ENCODE data around the gene EPDR1. TPM values are rescaled to one million over a fixed set of nuclear protein-coding genes. Genes with fewer than 3 reads are reported as not detected.
"Not testable (repeated sequence)": the region's sequence is repeated elsewhere in the genome, so short reads cannot be mapped to it uniquely, and the experiment has no call there.

EPDR1 gene
- total RNA-seq, 1 experiment from 2014 or later: 0.34 TPM

GRCh38 chr7:37942934-37943610, 22.6 kb downstream of the EPDR1 start:
- H3K9ac ChIP-seq (ENCODE audit: low read length): no peak overlapping the region

GRCh38 chr7:37943905-37944736, 23.7 kb downstream of the EPDR1 start:
- Histone ChIP-seq H3K36me3 (ENCODE audit: insufficient read depth, low read length) (no peaks in the 10 kb centered on the region), H3K4me2 (ENCODE audit: low read depth, low read length, poor library complexity, severe bottlenecking) (no peak overlapping the region), H3K9me3 (ENCODE audit: low read length) (no peaks in the 10 kb centered on the region), H3K4me1 (ENCODE audit: low read length) (no peaks in the 10 kb centered on the region), H3K9ac (ENCODE audit: low read length) (no peak overlapping the region), H3K27ac (ENCODE audit: low read length) (no peak overlapping the region), H3K79me2 (ENCODE audit: low read length) (no peaks in the 10 kb centered on the region), H3K4me3 (ENCODE audit: low read length) (no peak overlapping the region), H2AFZ (ENCODE audit: low read length) (no peak overlapping the region), H3K9me2 (replicated peaks; ENCODE audit: insufficient read depth, low read length) (no peaks in the 10 kb centered on the region), H4K20me1 (ENCODE audit: insufficient read depth, low read depth, low read length) (no peaks in the 10 kb centered on the region), H3K27me3 (ENCODE audit: low read length) (0 out of 2 replicates have a peak, but pooled peaks cover 2% of the 10 kb centered on the region)
- DNase-seq: no peak

More at GRCh38 chr7:37942934-37943610, 22.6 kb downstream of the EPDR1 start:
- no peak for DNase-seq
- H4K20me1 ChIP-seq (ENCODE audit: insufficient read depth, low read depth, low read length): no peaks in the 10 kb centered on the region
- 0 out of 2 replicates have a peak, but pooled peaks cover 2% of the 10 kb centered on the region for H3K27me3 ChIP-seq (ENCODE audit: low read length)
- no peaks in the 10 kb centered on the region for H3K9me3 ChIP-seq (ENCODE audit: low read length)
- no peak overlapping the region for H3K4me2 ChIP-seq (ENCODE audit: low read depth, low read length, poor library complexity, severe bottlenecking)
- no peaks in the 10 kb centered on the region for H3K79me2 ChIP-seq (ENCODE audit: low read length)
- H3K36me3 ChIP-seq (ENCODE audit: insufficient read depth, low read length): no peaks in the 10 kb centered on the region
- no peak overlapping the region for H2AFZ ChIP-seq (ENCODE audit: low read length)
- H3K4me1 ChIP-seq (ENCODE audit: low read length): no peaks in the 10 kb centered on the region
- H3K4me3 ChIP-seq (ENCODE audit: low read length): no peak overlapping the region
- no peak overlapping the region for H3K27ac ChIP-seq (ENCODE audit: low read length)
- no peaks in the 10 kb centered on the region for H3K9me2 ChIP-seq (replicated peaks; ENCODE audit: insufficient read depth, low read length)

- Histone ChIP-seq H2AFZ (ENCODE audit: low read length) (no peak overlapping the region), H3K4me2 (ENCODE audit: low read depth, low read length, poor library complexity, severe bottlenecking) (no peak overlapping the region), H3K27me3 (ENCODE audit: low read length) (0 out of 2 replicates have a peak, but pooled peaks cover 2% of the 10 kb centered on the region), H3K4me1 (ENCODE audit: low read length) (no peaks in the 10 kb centered on the region), H3K36me3 (ENCODE audit: insufficient read depth, low read length) (no peaks in the 10 kb centered on the region), H3K79me2 (ENCODE audit: low read length) (no peaks in the 10 kb centered on the region), H3K9me2 (replicated peaks; ENCODE audit: insufficient read depth, low read length) (no peaks in the 10 kb centered on the region), H3K9me3 (ENCODE audit: low read length) (no peaks in the 10 kb centered on the region), H3K27ac (ENCODE audit: low read length) (no peak overlapping the region), H3K4me3 (ENCODE audit: low read length) (no peak overlapping the region), H4K20me1 (ENCODE audit: insufficient read depth, low read depth, low read length) (no peaks in the 10 kb centered on the region), H3K9ac (ENCODE audit: low read length) (no peak overlapping the region)
- DNase-seq: no peak
Measured at GRCh38 chr7:37944737-37945054, 24.3 kb downstream of the EPDR1 start.

GRCh38 chr7:37945336-37945735, 24.9 kb downstream of the EPDR1 start:
- Histone ChIP-seq H3K9me2 (replicated peaks; ENCODE audit: insufficient read depth, low read length) (no peaks in the 10 kb centered on the region), H2AFZ (ENCODE audit: low read length) (no peak overlapping the region), H3K27ac (ENCODE audit: low read length) (no peak overlapping the region), H3K4me3 (ENCODE audit: low read length) (no peak overlapping the region), H3K9me3 (ENCODE audit: low read length) (no peaks in the 10 kb centered on the region), H3K4me2 (ENCODE audit: low read depth, low read length, poor library complexity, severe bottlenecking) (no peak overlapping the region), H3K79me2 (ENCODE audit: low read length) (no peaks in the 10 kb centered on the region), H3K27me3 (ENCODE audit: low read length) (0 out of 2 replicates have a peak, but pooled peaks cover 2% of the 10 kb centered on the region), H3K36me3 (ENCODE audit: insufficient read depth, low read length) (no peaks in the 10 kb centered on the region), H4K20me1 (ENCODE audit: insufficient read depth, low read depth, low read length) (no peaks in the 10 kb centered on the region), H3K4me1 (ENCODE audit: low read length) (no peaks in the 10 kb centered on the region), H3K9ac (ENCODE audit: low read length) (no peak overlapping the region)
- DNase-seq: no peak

GRCh38 chr7:37947138-37947940, 26.9 kb downstream of the EPDR1 start:
- H3K4me1 ChIP-seq (ENCODE audit: low read length): no peaks in the 10 kb centered on the region
- no peaks in the 10 kb centered on the region for H3K79me2 ChIP-seq (ENCODE audit: low read length)

GRCh38 chr7:37947941-37948210, 27.4 kb downstream of the EPDR1 start:
- Histone ChIP-seq H2AFZ (ENCODE audit: low read length) (no peak overlapping the region), H3K27me3 (ENCODE audit: low read length) (no peaks in the 10 kb centered on the region), H3K4me1 (ENCODE audit: low read length) (no peaks in the 10 kb centered on the region), H3K27ac (ENCODE audit: low read length) (no peak overlapping the region), H4K20me1 (ENCODE audit: insufficient read depth, low read depth, low read length) (no peaks in the 10 kb centered on the region), H3K36me3 (ENCODE audit: insufficient read depth, low read length) (no peaks in the 10 kb centered on the region), H3K79me2 (ENCODE audit: low read length) (no peaks in the 10 kb centered on the region), H3K9me2 (replicated peaks; ENCODE audit: insufficient read depth, low read length) (no peaks in the 10 kb centered on the region), H3K9ac (ENCODE audit: low read length) (no peak overlapping the region), H3K9me3 (ENCODE audit: low read length) (no peaks in the 10 kb centered on the region), H3K4me2 (ENCODE audit: low read depth, low read length, poor library complexity, severe bottlenecking) (no peak overlapping the region), H3K4me3 (ENCODE audit: low read length) (no peak overlapping the region)
- DNase-seq: no peak

More at GRCh38 chr7:37947138-37947940, 26.9 kb downstream of the EPDR1 start:
- H3K9me3 ChIP-seq (ENCODE audit: low read length): no peaks in the 10 kb centered on the region
- no peaks in the 10 kb centered on the region for H3K36me3 ChIP-seq (ENCODE audit: insufficient read depth, low read length)
- no peak overlapping the region for H3K9ac ChIP-seq (ENCODE audit: low read length)
- no peaks in the 10 kb centered on the region for H4K20me1 ChIP-seq (ENCODE audit: insufficient read depth, low read depth, low read length)
- H3K27ac ChIP-seq (ENCODE audit: low read length): no peak overlapping the region
- no peak overlapping the region for H3K4me2 ChIP-seq (ENCODE audit: low read depth, low read length, poor library complexity, severe bottlenecking)
- H3K4me3 ChIP-seq (ENCODE audit: low read length): no peak overlapping the region
- no peaks in the 10 kb centered on the region for H3K27me3 ChIP-seq (ENCODE audit: low read length)
- no peak for DNase-seq
- H2AFZ ChIP-seq (ENCODE audit: low read length): no peak overlapping the region
- no peaks in the 10 kb centered on the region for H3K9me2 ChIP-seq (replicated peaks; ENCODE audit: insufficient read depth, low read length)

- Histone ChIP-seq H3K9ac (ENCODE audit: low read length) (no peak overlapping the region), H2AFZ (ENCODE audit: low read length) (no peak overlapping the region), H4K20me1 (ENCODE audit: insufficient read depth, low read depth, low read length) (no peaks in the 10 kb centered on the region), H3K36me3 (ENCODE audit: insufficient read depth, low read length) (no peaks in the 10 kb centered on the region), H3K9me3 (ENCODE audit: low read length) (no peaks in the 10 kb centered on the region), H3K79me2 (ENCODE audit: low read length) (no peaks in the 10 kb centered on the region), H3K27ac (ENCODE audit: low read length) (no peak overlapping the region), H3K4me1 (ENCODE audit: low read length) (no peaks in the 10 kb centered on the region), H3K27me3 (ENCODE audit: low read length) (no peaks in the 10 kb centered on the region), H3K4me3 (ENCODE audit: low read length) (no peak overlapping the region), H3K9me2 (replicated peaks; ENCODE audit: insufficient read depth, low read length) (no peaks in the 10 kb centered on the region), H3K4me2 (ENCODE audit: low read depth, low read length, poor library complexity, severe bottlenecking) (no peak overlapping the region)
- no peak for DNase-seq
Measured at GRCh38 chr7:37952240-37952639, 31.8 kb downstream of the EPDR1 start.

GRCh38 chr7:37954217-37954616, 33.8 kb downstream of the EPDR1 start:
- not testable (repeated sequence) for H3K9me3 ChIP-seq (ENCODE audit: low read length); H3K9ac ChIP-seq (ENCODE audit: low read length); H4K20me1 ChIP-seq (ENCODE audit: insufficient read depth, low read depth, low read length); H3K36me3 ChIP-seq (ENCODE audit: insufficient read depth, low read length); H2AFZ ChIP-seq (ENCODE audit: low read length); H3K4me3 ChIP-seq (ENCODE audit: low read length); H3K27ac ChIP-seq (ENCODE audit: low read length); H3K27me3 ChIP-seq (ENCODE audit: low read length); DNase-seq; H3K79me2 ChIP-seq (ENCODE audit: low read length); H3K4me2 ChIP-seq (ENCODE audit: low read depth, low read length, poor library complexity, severe bottlenecking); H3K4me1 ChIP-seq (ENCODE audit: low read length); H3K9me2 ChIP-seq (replicated peaks; ENCODE audit: insufficient read depth, low read length)

Data from Karpas-422 (cell line).